Esophagus muscularis mucosa (tissue), 4 donors: Measurements from ENCODE around the gene PIMREG.

ENCODE experiments used
- EP300 ChIP-seq: sonication (generic); formaldehyde crosslinking; IDR thresholded peaks from one replicate; pipeline ENCODE4 v1.6.1; 2017; ENCODE audit warnings: antibody characterized with exemption
- POLR2A ChIP-seq: fragments of 450-650 bp; IDR thresholded peaks from one replicate; pipeline ENCODE4 v1.6.1; 2017; ENCODE audit warnings: antibody characterized with exemption, moderate library complexity, mild to moderate bottlenecking, low read depth
- POLR2AphosphoS5 ChIP-seq, 2 donors: sonication (generic); formaldehyde crosslinking; IDR thresholded peaks; one replicate each; pipeline ENCODE4 v1.6.1; 2017; ENCODE audit warnings: antibody characterized with exemption in 2 of 2
- TF ChIP-seq, protein P1 (sequence below), 3 experiments: fragments of 200-600 bp in 2 of 3; fragments of 450-650 bp in 1 of 3; sonication (generic) in 2 of 3; IDR thresholded peaks; one replicate each; pipeline ENCODE4 v1.5.1; 2017 to 2019; ENCODE audit warnings: antibody characterized with exemption in 3 of 3, mild to moderate bottlenecking in 2 of 3, moderate library complexity in 1 of 3

DNA sequence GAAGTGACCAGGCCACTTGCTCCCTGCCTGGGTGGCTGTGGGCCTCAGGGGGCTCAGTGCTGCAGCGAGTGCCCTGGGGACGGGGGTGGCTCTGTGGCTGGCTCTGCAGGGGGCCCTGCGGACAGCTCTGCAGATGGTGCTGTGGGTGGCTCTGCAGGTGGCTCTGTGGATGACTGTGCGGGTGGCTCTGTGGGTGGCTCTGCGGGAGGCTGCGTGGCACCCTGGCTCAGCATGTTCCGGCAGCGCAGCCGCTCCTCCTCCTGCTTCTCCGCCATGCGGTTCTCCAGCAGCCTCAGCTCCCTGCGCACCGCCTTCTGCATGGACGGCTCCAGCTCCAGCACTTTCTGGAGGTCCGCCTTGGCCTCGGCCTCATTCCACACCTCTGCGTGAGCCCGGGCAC, 18.8 kb upstream of the PIMREG start:
- TF ChIP-seq POLR2A (no peak), EP300 (no peak), POLR2AphosphoS5 (IDR thresholded peaks at IDR 0.05) (no peak)
- TF ChIP-seq, protein P1, sequence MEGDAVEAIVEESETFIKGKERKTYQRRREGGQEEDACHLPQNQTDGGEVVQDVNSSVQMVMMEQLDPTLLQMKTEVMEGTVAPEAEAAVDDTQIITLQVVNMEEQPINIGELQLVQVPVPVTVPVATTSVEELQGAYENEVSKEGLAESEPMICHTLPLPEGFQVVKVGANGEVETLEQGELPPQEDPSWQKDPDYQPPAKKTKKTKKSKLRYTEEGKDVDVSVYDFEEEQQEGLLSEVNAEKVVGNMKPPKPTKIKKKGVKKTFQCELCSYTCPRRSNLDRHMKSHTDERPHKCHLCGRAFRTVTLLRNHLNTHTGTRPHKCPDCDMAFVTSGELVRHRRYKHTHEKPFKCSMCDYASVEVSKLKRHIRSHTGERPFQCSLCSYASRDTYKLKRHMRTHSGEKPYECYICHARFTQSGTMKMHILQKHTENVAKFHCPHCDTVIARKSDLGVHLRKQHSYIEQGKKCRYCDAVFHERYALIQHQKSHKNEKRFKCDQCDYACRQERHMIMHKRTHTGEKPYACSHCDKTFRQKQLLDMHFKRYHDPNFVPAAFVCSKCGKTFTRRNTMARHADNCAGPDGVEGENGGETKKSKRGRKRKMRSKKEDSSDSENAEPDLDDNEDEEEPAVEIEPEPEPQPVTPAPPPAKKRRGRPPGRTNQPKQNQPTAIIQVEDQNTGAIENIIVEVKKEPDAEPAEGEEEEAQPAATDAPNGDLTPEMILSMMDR (IDR thresholded peaks at IDR 0.05) = no peak
